Activated naive CD4-positive, alpha-beta T cell treated with anti-CD3 and anti-CD28 coated beads for 36 hours (primary cell): ENCODE results near the gene SMAD6. TPM values are rescaled to one million over a fixed set of nuclear protein-coding genes. Genes with fewer than 3 reads are reported as not detected.

Experiments
- CTCF ChIA-PET: fragments of 350-600 bp; sonication (Branson Sonifier 250); formaldehyde crosslinking; loops from one replicate; lab custom pipeline; 2021; ENCODE audit warnings: antibody characterized with exemption; lab: Charles Lee
- DNase-seq: peaks from one replicate; pipeline ENCODE4 v3.0.0-alpha.2; 2020
- H3K27ac Mint-ChIP-seq: one replicate; pipeline ENCODE4 v1.8.0; 2021; ENCODE audit warnings: mild to moderate bottlenecking, mixed read lengths
- H3K27me3 Mint-ChIP-seq: one replicate; pipeline ENCODE4 v1.8.0; 2021; ENCODE audit warnings: low read depth, mixed read lengths
- H3K36me3 Mint-ChIP-seq: one replicate; pipeline ENCODE4 v1.8.0; 2021; ENCODE audit warnings: low read depth, mixed read lengths
- H3K4me1 Mint-ChIP-seq: one replicate; pipeline ENCODE4 v1.8.0; 2021; ENCODE audit warnings: low read depth, mixed read lengths
- H3K4me3 Mint-ChIP-seq: one replicate; pipeline ENCODE4 v1.8.0; 2021; ENCODE audit warnings: mild to moderate bottlenecking, moderate library complexity, mixed read lengths
- H3K9me3 Mint-ChIP-seq: one replicate; pipeline ENCODE4 v1.8.0; 2021; ENCODE audit warnings: mixed read lengths
- intact Hi-C: fragments of 100-400 bp; cut with micrococcal nuclease; formaldehyde crosslinking; loops from one replicate; pipeline ENCODE4 v1.15.1; 2023
- total RNA-seq, 2 experiments: library from RNA; stranded (reverse); gene quantifications; one replicate each; pipeline ENCODE4 v1.2.3, GENCODE V29; 2021

SMAD6 gene
- total RNA-seq, 2 experiments from 2014 or later: 0.05 TPM; not detected in 1

DNA sequence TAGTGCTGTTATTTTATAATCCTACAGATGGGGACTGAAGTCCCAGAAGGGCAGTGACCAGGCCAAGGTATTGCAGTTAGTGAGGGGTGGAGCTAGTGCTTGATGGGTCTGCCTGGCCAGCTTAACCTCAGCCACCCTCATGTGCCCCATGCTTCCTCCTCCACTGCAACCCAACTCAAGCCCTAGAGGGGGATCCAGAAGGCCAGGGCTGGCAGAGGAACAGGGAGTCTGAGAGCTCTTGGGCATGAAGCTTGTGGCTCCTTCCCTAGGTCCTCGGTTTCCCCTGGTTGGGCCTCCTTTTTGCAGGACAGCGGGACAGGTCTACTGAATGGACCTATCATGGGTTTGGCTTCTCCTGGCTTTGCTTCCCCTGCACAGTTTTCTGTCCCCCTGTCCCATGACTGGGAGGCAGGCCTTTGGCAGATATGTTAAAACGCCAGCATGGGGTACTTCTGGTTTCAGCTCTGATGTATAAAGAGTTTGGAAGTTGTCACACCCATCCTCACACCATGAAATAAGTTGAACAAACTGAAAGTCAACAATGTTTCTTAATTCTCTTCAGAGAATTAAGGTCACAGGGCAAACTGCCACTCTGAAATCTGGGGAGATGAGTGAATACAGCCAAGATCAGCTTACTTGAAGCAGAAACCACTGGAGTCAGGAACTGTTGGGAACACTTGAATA lies 103.3 kb downstream of the SMAD6 start:
- no peak for DNase-seq
- intact Hi-C loops: no loop called here
- CTCF ChIA-PET: no interaction called here
- Mint-ChIP-seq H3K4me1 (no peaks in the 10 kb centered on the region), H3K4me3 (no peak overlapping the region), H3K27me3 (no peaks in the 10 kb centered on the region), H3K9me3 (no peaks in the 10 kb centered on the region), H3K36me3 (no peaks in the 10 kb centered on the region), H3K27ac (no peak overlapping the region)

- H3K9me3 Mint-ChIP-seq: no peaks in the 10 kb centered on the region
- CTCF ChIA-PET: interaction anchor here (0.7 kb wide), 1 partner anchor 44 kb away, joined by 3 read pairs; no protein-coding TSS in a partner anchor
- intact Hi-C loops: no loop called here
- H3K36me3 Mint-ChIP-seq: no peaks in the 10 kb centered on the region
- H3K27me3 Mint-ChIP-seq: no peaks in the 10 kb centered on the region
- H3K4me1 Mint-ChIP-seq: no peaks in the 10 kb centered on the region
- no peak for DNase-seq
- no peak overlapping the region for H3K4me3 Mint-ChIP-seq
- H3K27ac Mint-ChIP-seq: no peak overlapping the region
Measured at GRCh38 chr15:66808181-66808824, 106.3 kb downstream of the SMAD6 start.

GRCh38 chr15:66809664-66810063 lies 107.6 kb downstream of the SMAD6 start:
- Mint-ChIP-seq H3K4me3 (no peak overlapping the region), H3K9me3 (no peaks in the 10 kb centered on the region), H3K27ac (no peak overlapping the region), H3K27me3 (no peaks in the 10 kb centered on the region), H3K36me3 (no peaks in the 10 kb centered on the region), H3K4me1 (no peaks in the 10 kb centered on the region)
- CTCF ChIA-PET: interaction anchor here (1.0 kb wide), 1 partner anchor 41 kb away, joined by 3 read pairs; no protein-coding TSS in a partner anchor
- intact Hi-C loops: no loop called here
- no peak for DNase-seq

DNA sequence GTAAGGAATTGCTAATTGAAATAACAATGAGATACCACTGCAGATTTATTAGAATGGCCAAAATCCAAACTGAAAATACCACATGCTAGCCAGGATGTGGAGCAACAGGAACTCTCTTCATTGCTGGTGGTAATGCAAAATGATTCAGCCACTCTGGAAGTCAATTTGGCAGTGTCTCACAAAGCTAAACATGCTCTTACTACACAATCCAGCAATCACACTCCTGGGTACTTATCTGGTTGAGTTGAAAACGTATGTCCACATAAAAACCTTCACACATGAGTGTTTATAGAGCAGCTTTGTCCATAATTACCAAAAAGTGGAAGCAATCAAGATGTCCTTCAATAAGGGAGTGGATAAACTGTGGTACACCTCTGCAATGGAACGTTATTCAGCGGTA lies 113.3 kb downstream of the SMAD6 start:
- H3K4me3 Mint-ChIP-seq: no peak overlapping the region
- no peaks in the 10 kb centered on the region for H3K9me3 Mint-ChIP-seq
- no peak overlapping the region for H3K27ac Mint-ChIP-seq
- intact Hi-C loops: no loop called here
- H3K4me1 Mint-ChIP-seq: no peaks in the 10 kb centered on the region
- H3K27me3 Mint-ChIP-seq: no peaks in the 10 kb centered on the region
- no peaks in the 10 kb centered on the region for H3K36me3 Mint-ChIP-seq
- CTCF ChIA-PET: interaction anchor here (1.0 kb wide), 1 partner anchor 36 kb away, joined by 4 read pairs; no protein-coding TSS in a partner anchor
- no peak for DNase-seq

DNA sequence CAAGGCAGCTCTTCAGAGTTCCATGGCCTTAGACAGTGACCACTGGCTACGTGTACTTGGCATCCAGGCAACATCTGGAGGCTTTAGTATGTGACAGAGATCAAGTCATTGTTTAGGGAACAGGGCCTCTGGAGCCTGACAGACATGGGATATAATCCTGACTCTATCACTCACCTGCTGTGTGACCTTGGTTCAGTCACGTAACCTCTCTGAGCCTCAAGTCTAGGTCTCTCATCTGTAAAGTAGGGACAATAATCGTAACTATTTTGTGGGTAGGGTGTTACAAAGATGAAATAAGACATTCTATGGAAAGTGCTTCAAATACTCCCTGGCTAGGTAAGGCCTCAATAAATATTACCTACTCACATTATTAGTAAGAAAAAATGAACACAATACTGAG lies 114.2 kb downstream of the SMAD6 start:
- Mint-ChIP-seq H3K4me3 (no peak overlapping the region), H3K27me3 (no peaks in the 10 kb centered on the region), H3K36me3 (no peaks in the 10 kb centered on the region), H3K9me3 (no peaks in the 10 kb centered on the region), H3K27ac (no peak overlapping the region), H3K4me1 (no peaks in the 10 kb centered on the region)
- DNase-seq: no peak
- CTCF ChIA-PET: no interaction called here
- intact Hi-C loops: no loop called here

GRCh38 chr15:66819084-66819483 lies 117.0 kb downstream of the SMAD6 start:
- H3K9me3 Mint-ChIP-seq: no peaks in the 10 kb centered on the region
- no peaks in the 10 kb centered on the region for H3K27me3 Mint-ChIP-seq
- intact Hi-C loops: no loop called here
- H3K4me3 Mint-ChIP-seq: no peak overlapping the region
- CTCF ChIA-PET: no interaction called here
- H3K36me3 Mint-ChIP-seq: no peaks in the 10 kb centered on the region
- no peaks in the 10 kb centered on the region for H3K4me1 Mint-ChIP-seq
- H3K27ac Mint-ChIP-seq: no peak overlapping the region
- no peak for DNase-seq

DNA sequence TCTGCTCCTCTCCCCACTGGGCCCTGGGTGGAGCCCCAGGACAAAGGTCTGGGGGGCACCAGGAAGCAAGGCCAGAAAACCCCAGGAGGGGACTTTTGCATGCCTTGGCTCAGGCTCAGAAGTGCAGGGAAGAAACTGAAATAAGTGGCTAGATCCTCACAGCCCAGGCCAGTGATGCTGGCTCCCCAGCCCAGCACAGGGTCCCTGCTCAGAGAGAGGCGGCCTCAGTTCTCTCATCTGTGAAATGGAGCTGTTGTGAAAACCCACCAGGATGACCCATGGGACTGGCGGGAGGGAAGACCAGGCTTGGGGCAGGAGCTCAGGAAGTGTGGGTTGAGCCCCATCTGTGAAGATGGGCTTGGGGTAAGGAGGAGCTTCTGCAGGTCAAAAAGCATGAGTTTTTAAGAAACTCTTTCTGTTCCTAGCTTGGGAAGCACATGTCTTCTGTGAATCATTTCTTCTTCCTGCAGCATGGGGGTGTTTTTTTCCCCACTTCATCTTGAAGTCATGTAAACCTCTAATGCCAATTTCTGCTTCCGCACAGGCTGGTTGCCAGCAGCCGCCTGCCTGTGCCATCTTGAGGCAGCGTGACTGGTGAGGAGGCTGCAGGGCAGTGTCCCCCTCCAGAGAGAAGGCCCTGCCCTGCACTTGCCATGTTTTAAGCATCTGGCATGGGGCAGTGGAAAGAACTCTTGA lies 118.6 kb downstream of the SMAD6 start:
- H3K4me1 Mint-ChIP-seq: no peaks in the 10 kb centered on the region
- no peak overlapping the region for H3K4me3 Mint-ChIP-seq
- no peaks in the 10 kb centered on the region for H3K36me3 Mint-ChIP-seq
- intact Hi-C loops: no loop called here
- no peaks in the 10 kb centered on the region for H3K27me3 Mint-ChIP-seq
- CTCF ChIA-PET: no interaction called here
- no peaks in the 10 kb centered on the region for H3K9me3 Mint-ChIP-seq
- H3K27ac Mint-ChIP-seq: no peak overlapping the region
- no peak for DNase-seq

DNA sequence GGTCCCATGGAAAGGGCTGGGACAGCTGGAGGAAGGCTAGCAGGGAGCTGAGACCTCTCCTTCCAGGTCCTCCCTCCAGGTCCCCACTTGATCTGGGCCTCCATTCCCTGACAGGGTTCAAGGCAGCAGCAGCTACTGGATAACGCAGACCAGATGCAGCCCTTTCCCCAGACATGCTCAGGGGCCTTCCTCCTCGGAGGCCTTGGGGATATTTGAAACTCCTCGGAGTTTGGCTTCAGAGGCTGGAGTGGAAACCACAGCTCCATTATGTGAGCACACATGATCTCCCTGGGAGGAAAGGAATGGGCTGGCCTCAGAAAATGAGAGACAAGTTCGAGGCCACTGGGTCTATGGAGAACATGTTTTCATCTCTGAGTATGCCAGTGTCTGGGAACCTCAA lies 119.3 kb downstream of the SMAD6 start:
- no peak overlapping the region for H3K27ac Mint-ChIP-seq
- no peak overlapping the region for H3K4me3 Mint-ChIP-seq
- CTCF ChIA-PET: no interaction called here
- DNase-seq: no peak
- intact Hi-C loops: no loop called here
- no peaks in the 10 kb centered on the region for H3K4me1 Mint-ChIP-seq
- H3K36me3 Mint-ChIP-seq: no peaks in the 10 kb centered on the region
- no peaks in the 10 kb centered on the region for H3K27me3 Mint-ChIP-seq
- no peaks in the 10 kb centered on the region for H3K9me3 Mint-ChIP-seq

GRCh38 chr15:66822114-66822513 lies 120.1 kb downstream of the SMAD6 start:
- intact Hi-C loops: no loop called here
- DNase-seq: no peak
- H3K27ac Mint-ChIP-seq: no peak overlapping the region
- no peaks in the 10 kb centered on the region for H3K9me3 Mint-ChIP-seq
- no peaks in the 10 kb centered on the region for H3K4me1 Mint-ChIP-seq
- no peak overlapping the region for H3K4me3 Mint-ChIP-seq
- H3K27me3 Mint-ChIP-seq: no peaks in the 10 kb centered on the region
- H3K36me3 Mint-ChIP-seq: no peaks in the 10 kb centered on the region
- CTCF ChIA-PET: no interaction called here

- Mint-ChIP-seq H3K27me3 (no peaks in the 10 kb centered on the region), H3K9me3 (no peaks in the 10 kb centered on the region), H3K27ac (no peak overlapping the region), H3K36me3 (no peaks in the 10 kb centered on the region), H3K4me1 (no peaks in the 10 kb centered on the region), H3K4me3 (no peak overlapping the region)
- intact Hi-C loops: no loop called here
- CTCF ChIA-PET: no interaction called here
- no peak for DNase-seq
Measured at GRCh38 chr15:66822576-66822975, 120.5 kb downstream of the SMAD6 start.

DNA sequence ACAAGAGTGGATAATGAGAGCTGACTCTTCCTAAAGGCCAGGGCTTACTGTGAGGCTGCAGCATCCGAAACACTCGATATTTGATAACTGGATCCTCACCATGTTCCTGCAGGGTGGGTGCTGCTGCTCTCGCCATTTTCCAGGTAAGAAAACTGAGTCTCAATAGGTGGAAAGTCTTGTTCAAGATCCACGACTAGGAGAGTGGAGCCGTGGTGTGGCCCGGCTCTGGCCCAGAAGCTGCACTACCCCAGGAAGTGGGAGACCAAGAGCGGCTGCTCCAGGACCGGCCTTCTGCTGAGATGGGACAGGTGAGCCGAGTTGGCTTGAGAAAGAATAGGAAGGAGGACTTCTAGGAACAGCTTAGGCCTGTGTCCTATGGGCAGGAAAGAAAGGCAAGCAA lies 121.6 kb downstream of the SMAD6 start:
- Mint-ChIP-seq H3K9me3 (no peaks in the 10 kb centered on the region), H3K27me3 (no peaks in the 10 kb centered on the region), H3K4me1 (no peaks in the 10 kb centered on the region), H3K4me3 (no peak overlapping the region), H3K27ac (no peak overlapping the region), H3K36me3 (no peaks in the 10 kb centered on the region)
- no peak for DNase-seq
- intact Hi-C loops: no loop called here
- CTCF ChIA-PET: no interaction called here

DNA sequence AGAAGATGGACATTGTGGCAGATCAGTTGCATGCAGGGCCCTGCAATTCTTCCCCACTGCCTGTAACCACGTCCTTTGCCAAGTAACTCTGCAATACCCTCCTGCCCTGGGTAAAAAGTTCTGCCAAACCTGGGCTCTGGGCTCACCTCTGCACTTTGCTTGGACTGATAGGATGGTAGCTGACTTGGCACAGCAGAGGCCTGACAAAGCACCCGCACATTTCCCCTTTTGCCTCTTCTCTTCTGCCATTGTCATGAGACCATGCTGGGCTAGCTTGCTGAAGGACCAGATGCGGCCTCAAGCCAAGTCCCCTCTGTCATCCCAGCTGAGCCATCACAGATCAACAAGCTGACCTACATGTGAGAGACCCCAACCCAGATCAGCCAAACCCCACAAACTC lies 122.4 kb downstream of the SMAD6 start:
- Mint-ChIP-seq H3K9me3 (no peaks in the 10 kb centered on the region), H3K27ac (no peak overlapping the region), H3K4me1 (no peaks in the 10 kb centered on the region), H3K27me3 (no peaks in the 10 kb centered on the region), H3K36me3 (no peaks in the 10 kb centered on the region), H3K4me3 (no peak overlapping the region)
- no peak for DNase-seq
- intact Hi-C loops: no loop called here
- CTCF ChIA-PET: interaction anchor here (1.7 kb wide), 1 partner anchor 27 kb away, joined by 4 read pairs; no protein-coding TSS in a partner anchor
